BJ (cell line): Measurements from ENCODE around the gene ISG20L2. TPM values are rescaled to one million over a fixed set of nuclear protein-coding genes. Genes with fewer than 3 reads are reported as not detected.

Experiments
- CTCF ChIA-PET: fragments of 350-600 bp; formaldehyde crosslinking; extraction: SDS; loops from one replicate; lab custom pipeline; 2021; ENCODE audit warnings: antibody characterized with exemption, inconsistent platforms; lab: Yijun Ruan, JAX
- POLR2A ChIA-PET: fragments of 300-600 bp; sonication (Branson Sonifier 250); formaldehyde crosslinking; extraction: SDS; loops from one replicate; lab custom pipeline; 2021; ENCODE audit warnings: antibody characterized with exemption; lab: Charles Lee
- DNase-seq: peaks from one replicate; pipeline ENCODE4 v3.0.0-alpha.2; 2011; ENCODE audit warnings: low read depth
- H3K27me3 ChIP-seq: 2 replicates; pipeline ENCODE4 v1.6.0; 2011; ENCODE audit warnings: low read length; ENCODE audit not compliant: control insufficient read depth, insufficient read depth
- H3K36me3 ChIP-seq: 2 replicates; pipeline ENCODE4 v1.5.1; 2011; ENCODE audit warnings: low read length; ENCODE audit not compliant: control insufficient read depth, insufficient read depth
- H3K4me3 ChIP-seq: 2 replicates; pipeline ENCODE4 v1.5.1; 2011; ENCODE audit warnings: low read depth, mild to moderate bottlenecking, control low read depth, low read length
- polyA plus RNA-seq: library from polyadenylated mRNA; depleted of rRNA; stranded (reverse); fragments of >200 nt; gene quantifications from 2 replicates; pipeline ENCODE4 v1.2.3, GENCODE V29; 2011; rRNA removed
- TF ChIP-seq, protein P1 (sequence below): IDR thresholded peaks from 2 replicates; pipeline ENCODE4 v1.5.1; 2011; ENCODE audit warnings: low read depth, mild to moderate bottlenecking, control low read depth, inconsistent platforms, low read length, moderate library complexity; ENCODE audit not compliant: insufficient read depth

Gene ISG20L2
- polyA plus RNA-seq, 1 experiment: 36.6 TPM

DNA sequence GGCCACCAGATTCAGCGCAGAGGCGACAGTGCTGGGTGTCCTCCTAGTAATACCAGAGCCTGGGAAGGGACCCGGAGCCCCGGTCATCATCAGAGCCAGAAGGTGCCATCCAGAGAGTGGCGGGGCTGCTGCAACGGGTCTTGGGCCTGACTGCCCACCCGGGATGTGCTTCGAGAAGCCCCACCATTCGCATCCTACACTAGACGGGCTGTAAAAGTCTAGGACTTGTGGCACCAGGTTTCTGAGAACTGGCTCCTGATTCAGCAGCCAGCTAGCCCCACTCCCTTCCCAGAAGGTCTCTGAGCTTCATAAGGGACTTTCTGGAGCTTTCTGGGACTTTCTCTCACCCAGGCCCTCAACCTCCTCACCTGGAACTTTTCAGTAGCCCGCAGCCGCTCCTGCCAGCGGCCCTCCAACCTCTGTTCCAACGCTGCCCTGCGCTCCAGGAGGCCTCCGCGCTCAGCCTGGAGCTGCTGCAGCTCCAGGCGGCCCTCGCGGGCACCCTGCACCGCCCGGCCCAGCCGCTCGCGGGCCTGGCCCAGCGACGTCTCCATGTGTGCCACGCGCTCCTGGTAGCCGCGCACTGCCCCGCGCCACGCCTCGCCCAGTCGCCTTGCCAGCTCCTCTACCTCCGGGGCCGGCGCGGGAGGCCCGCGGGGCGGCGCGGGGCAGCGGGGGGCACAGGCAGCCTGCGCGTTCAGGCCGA, 52.3 kb downstream of the ISG20L2 start:
- Histone ChIP-seq H3K27me3 (no peaks in the 10 kb centered on the region), H3K36me3 (peaks cover 8% of the 10 kb centered on the region), H3K4me3 (peak overlapping the region; percentile 55)
- ChIA-PET POLR2A (interaction anchor here (0.5 to 1.7 kb wide), 5 partner anchors 12 to 99 kb away, joined by 3 to 9 read pairs (median 4); no protein-coding TSS in a partner anchor), CTCF (interaction anchor here (0.6 to 31.9 kb wide), 13 partner anchors 12 to 252 kb away, joined by 3 to 1556 read pairs (median 7); partner anchors contain the start of genes CRABP2, HAPLN2, ISG20L2 and METTL25B)
- TF ChIP-seq, protein P1, sequence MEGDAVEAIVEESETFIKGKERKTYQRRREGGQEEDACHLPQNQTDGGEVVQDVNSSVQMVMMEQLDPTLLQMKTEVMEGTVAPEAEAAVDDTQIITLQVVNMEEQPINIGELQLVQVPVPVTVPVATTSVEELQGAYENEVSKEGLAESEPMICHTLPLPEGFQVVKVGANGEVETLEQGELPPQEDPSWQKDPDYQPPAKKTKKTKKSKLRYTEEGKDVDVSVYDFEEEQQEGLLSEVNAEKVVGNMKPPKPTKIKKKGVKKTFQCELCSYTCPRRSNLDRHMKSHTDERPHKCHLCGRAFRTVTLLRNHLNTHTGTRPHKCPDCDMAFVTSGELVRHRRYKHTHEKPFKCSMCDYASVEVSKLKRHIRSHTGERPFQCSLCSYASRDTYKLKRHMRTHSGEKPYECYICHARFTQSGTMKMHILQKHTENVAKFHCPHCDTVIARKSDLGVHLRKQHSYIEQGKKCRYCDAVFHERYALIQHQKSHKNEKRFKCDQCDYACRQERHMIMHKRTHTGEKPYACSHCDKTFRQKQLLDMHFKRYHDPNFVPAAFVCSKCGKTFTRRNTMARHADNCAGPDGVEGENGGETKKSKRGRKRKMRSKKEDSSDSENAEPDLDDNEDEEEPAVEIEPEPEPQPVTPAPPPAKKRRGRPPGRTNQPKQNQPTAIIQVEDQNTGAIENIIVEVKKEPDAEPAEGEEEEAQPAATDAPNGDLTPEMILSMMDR: no peak
- no peak for DNase-seq

- Histone ChIP-seq H3K4me3 (peak overlapping the region; percentile 55), H3K36me3 (peaks cover 8% of the 10 kb centered on the region), H3K27me3 (no peaks in the 10 kb centered on the region)
- ChIA-PET POLR2A (interaction anchor here (0.5 to 1.4 kb wide), 7 partner anchors 13 to 100 kb away, joined by 3 to 9 read pairs (median 4); partner anchors contain the start of gene MRPL24), CTCF (interaction anchor here (0.7 to 31.9 kb wide), 7 partner anchors 12 to 297 kb away, joined by 3 to 1556 read pairs (median 117); partner anchors contain the start of genes CRABP2, ISG20L2 and METTL25B)
- TF ChIP-seq, protein P1: no peak
- DNase-seq: no peak
Observed at GRCh38 chr1:156675210-156676113, 53.1 kb downstream of the ISG20L2 start.

DNA sequence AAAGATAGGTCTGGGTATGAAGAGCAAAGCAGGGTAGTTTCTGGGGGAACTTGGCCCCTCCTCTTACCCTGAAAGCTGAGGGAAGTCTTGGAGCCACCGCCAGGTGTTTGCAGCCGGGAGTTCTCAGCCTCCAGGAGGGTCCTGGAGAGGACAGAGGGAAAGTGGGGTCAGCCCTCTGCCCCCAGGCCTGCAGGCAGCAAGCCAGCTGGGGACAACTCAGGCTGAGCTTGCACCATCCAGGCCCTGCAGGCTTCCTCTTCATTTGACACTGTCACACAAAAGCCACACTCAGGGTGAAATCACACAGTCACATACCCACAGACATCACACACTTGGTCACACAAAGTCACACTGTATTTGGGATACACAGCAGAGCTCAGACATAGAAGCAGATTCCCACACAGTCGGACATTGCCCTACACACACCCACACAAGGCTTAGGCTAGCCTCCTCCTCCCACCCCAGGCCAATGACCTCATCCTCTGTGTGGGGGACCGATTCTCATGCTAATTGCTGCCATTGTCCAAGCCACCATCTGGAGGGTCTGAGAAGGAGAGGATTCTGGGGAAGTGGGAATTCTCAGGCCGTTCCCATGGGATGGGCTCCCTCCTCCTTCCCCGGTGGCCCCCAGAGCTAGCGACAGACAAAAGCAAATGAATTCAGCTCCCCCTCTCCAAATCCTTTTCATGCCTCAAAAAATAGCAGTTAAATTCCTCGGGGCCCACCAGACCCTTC, 55.0 kb downstream of the ISG20L2 start:
- DNase-seq: no peak
- Histone ChIP-seq H3K27me3 (no peaks in the 10 kb centered on the region), H3K36me3 (peaks cover 9% of the 10 kb centered on the region), H3K4me3 (no peak overlapping the region)
- CTCF ChIA-PET: interaction anchor here (0.6 to 31.9 kb wide), 5 partner anchors 10 to 603 kb away, joined by 4 to 1556 read pairs (median 155); partner anchors contain the start of genes CRABP2, ISG20L2 and METTL25B
- TF ChIP-seq, protein P1: no peak
- POLR2A ChIA-PET: no interaction called here

Other genes with a start within 250 kb of the ISG20L2 start
- 11.7 and 15.1 TPM in 2 replicates for gene MEF2D, start 228.0 kb downstream of the ISG20L2 start, polyA plus RNA-seq
- gene IQGAP3, start 156.2 kb downstream of the ISG20L2 start, polyA plus RNA-seq: 16.9 and 28.1 TPM in 2 replicates
- gene TTC24, start 149.0 kb downstream of the ISG20L2 start, polyA plus RNA-seq: not detected in 2 replicates
- 37.8 and 63.3 TPM in 2 replicates for gene NAXE, start 137.0 kb downstream of the ISG20L2 start, polyA plus RNA-seq
- 21.2 and 23.9 TPM in 2 replicates for gene GPATCH4, start 127.3 kb downstream of the ISG20L2 start, polyA plus RNA-seq
- not detected in 2 replicates for gene HAPLN2, start 109.4 kb downstream of the ISG20L2 start, polyA plus RNA-seq
- gene BCAN, start 86.6 kb downstream of the ISG20L2 start, polyA plus RNA-seq: 0.02 TPM in 1 of 2 replicates, not detected in the other
- gene NES, start 51.4 kb downstream of the ISG20L2 start, polyA plus RNA-seq: 15.0 and 17.5 TPM in 2 replicates
- gene CRABP2, start 23.2 kb downstream of the ISG20L2 start, polyA plus RNA-seq: 52.8 and 75.9 TPM in 2 replicates
- gene METTL25B, start 297 bp downstream of the ISG20L2 start, polyA plus RNA-seq: 9.5 and 14.6 TPM in 2 replicates
- 104 and 120 TPM in 2 replicates for gene MRPL24, start 12.3 kb upstream of the ISG20L2 start, polyA plus RNA-seq
- 179 and 180 TPM in 2 replicates for gene HDGF, start 22.9 kb upstream of the ISG20L2 start, polyA plus RNA-seq
- 60.3 and 93.6 TPM in 2 replicates for gene PRCC, start 38.8 kb upstream of the ISG20L2 start, polyA plus RNA-seq
- gene SH2D2A, start 88.1 kb upstream of the ISG20L2 start, polyA plus RNA-seq: 0.17 TPM in 1 of 2 replicates, not detected in the other
- gene INSRR, start 130.4 kb upstream of the ISG20L2 start, polyA plus RNA-seq: not detected in 2 replicates
- gene NTRK1, start 132.1 kb upstream of the ISG20L2 start, polyA plus RNA-seq: 0.02 TPM in 1 of 2 replicates, not detected in the other
- gene PEAR1, start 165.0 kb upstream of the ISG20L2 start, polyA plus RNA-seq: 25.0 and 50.4 TPM in 2 replicates
- 0.75 and 1.2 TPM in 2 replicates for gene LRRC71, start 191.9 kb upstream of the ISG20L2 start, polyA plus RNA-seq